Measurements from ENCODE around the gene LRRC7.

Gene LRRC7

DNA sequence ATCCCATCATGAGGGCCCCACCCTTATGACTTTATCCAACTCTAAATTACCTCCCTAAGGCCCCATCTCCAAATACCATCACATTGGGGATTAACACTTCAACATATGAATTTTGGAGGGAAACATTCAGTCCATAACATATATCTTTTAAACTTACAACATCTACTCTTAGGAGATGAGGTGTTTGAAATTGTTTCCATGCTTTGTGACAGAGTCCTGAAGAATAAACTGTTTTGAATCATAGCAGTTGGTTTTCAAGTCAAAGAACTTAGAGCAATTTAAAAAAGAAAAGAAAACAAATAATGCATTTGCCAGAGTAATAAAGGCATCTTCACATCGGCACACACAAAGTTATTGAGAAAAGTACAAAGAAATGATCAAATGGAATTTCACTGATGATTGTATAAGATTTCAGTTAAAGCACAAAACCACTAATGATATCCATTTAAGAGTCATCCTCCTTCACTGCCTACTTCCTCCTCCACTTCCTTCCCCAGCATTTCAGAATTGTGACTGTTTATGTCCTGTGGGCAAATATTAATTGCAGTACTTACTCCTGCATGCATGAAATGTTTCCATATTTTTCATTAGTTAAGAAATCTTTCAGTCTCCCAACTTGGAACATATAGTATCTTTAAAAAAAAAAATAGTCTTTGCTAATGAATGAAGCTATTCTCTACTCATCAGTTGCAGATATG is 435.6 kb downstream of the LRRC7 start:
- no peak overlapping the region for H4K8ac ChIP-seq (ENCODE audit: low read depth, low read length)
- H3K9me3 ChIP-seq (replicated peaks in 1 of 2; ENCODE audit: control insufficient read depth in 2 of 2, insufficient read depth in 1 of 2, low read depth in 1 of 2, low read length in 2 of 2): no peaks in the 10 kb centered on the region
- no peak overlapping the region for H3K4ac ChIP-seq (ENCODE audit: low read length)
- no CpG with 5 or more reads among the region's 1 CpG for WGBS, 2 donors (ENCODE audit: extremely low coverage in 2 of 2, insufficient read length in 2 of 2, insufficient replicate concordance in 1 of 2)
- no peak overlapping the region for H3K27ac ChIP-seq (replicated peaks; ENCODE audit: low read length)
- no peaks in the 10 kb centered on the region for H3K36me3 ChIP-seq (replicated peaks in 1 of 2; ENCODE audit: control insufficient read depth in 2 of 2, insufficient read depth in 2 of 2, low read length in 2 of 2)
- H2BK120ac ChIP-seq (ENCODE audit: low read depth, low read length): no peak overlapping the region
- H3K4me2 ChIP-seq (ENCODE audit: insufficient read depth, low read length, poor library complexity, severe bottlenecking): no peak overlapping the region
- no peak overlapping the region for H2AK5ac ChIP-seq (ENCODE audit: low read depth, low read length)
- H4K91ac ChIP-seq (ENCODE audit: low read depth, low read length, poor library complexity): no peak overlapping the region
- no peaks in the 10 kb centered on the region for H3K27me3 ChIP-seq (ENCODE audit: control insufficient read depth in 3 of 3, insufficient read depth in 3 of 3, low read depth in 1 of 3, low read length in 3 of 3)
- H3K23ac ChIP-seq (ENCODE audit: low read depth, low read length, poor library complexity): no peak overlapping the region
- H3K14ac ChIP-seq (ENCODE audit: low read length): no peak overlapping the region
- no peak for DNase-seq (ENCODE audit: low spot score)
- H3K9ac ChIP-seq (ENCODE audit: low read depth, low read length, poor library complexity): no peak overlapping the region
- H3K4me3 ChIP-seq (ENCODE audit: low read length in 2 of 2): no peak overlapping the region
- no peak overlapping the region for H3K18ac ChIP-seq (ENCODE audit: low read length)
- H3K79me1 ChIP-seq (ENCODE audit: low read depth, low read length): no peaks in the 10 kb centered on the region
- no peak overlapping the region for H2BK12ac ChIP-seq (ENCODE audit: low read length)
- no peak overlapping the region for H2BK5ac ChIP-seq (ENCODE audit: low read length)
- no peak overlapping the region for H2AFZ ChIP-seq (ENCODE audit: low read length)
- no peak overlapping the region for H2BK15ac ChIP-seq (ENCODE audit: low read length)
- H3K4me1 ChIP-seq (ENCODE audit: control insufficient read depth in 2 of 2, insufficient read depth in 1 of 2, low read depth in 1 of 2, low read length in 2 of 2): no peaks in the 10 kb centered on the region

DNA sequence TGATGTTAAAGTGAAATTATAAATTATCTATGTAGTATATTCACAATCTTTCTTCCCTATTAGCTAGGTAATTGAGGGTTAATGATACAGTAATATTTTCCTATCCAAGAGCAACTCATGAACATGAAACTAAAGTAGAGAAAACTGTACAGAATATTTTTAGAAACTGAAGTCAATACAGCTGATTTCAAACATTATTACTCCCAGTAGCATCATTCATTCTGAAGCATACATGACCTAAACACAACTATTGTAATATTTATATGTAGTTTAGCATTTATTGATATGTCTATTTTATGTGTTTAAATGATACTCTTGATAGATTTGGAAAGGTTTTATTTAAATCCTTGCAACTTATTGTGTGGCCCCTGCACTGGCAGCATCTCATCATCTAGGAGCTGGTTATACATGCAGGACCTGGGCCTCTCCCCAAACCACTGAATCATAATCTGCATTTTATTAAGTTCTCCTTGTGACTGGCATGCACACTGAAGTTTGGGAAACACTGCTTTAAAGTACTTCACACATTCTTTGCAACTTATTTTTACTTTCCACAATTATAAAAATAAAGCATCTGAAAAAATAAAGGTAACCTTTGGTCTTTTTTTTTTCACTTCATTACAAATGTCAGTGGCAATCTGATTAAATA is 437.8 kb downstream of the LRRC7 start:
- no peak overlapping the region for H4K8ac ChIP-seq (ENCODE audit: low read depth, low read length)
- H3K36me3 ChIP-seq (replicated peaks in 1 of 2; ENCODE audit: control insufficient read depth in 2 of 2, insufficient read depth in 2 of 2, low read length in 2 of 2): no peaks in the 10 kb centered on the region

DNA sequence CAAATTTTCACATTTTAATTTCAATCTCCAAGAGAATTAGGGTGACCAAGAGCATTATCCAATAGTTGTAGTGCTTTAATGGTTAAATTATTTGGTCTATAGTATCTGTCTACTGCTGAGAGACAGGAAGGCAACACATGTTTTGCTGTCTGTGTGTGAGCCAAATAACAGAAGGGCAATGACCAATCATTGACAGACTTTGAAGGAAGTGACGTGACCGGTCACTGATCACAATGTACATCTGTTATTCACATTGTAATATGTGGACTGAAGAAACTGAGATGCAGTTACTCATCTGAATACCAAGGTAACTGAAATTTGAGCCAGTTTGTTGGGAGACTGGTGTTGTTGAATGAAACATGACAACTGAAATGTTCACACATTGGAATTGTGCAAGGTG is 440.9 kb downstream of the LRRC7 start:
- H3K14ac ChIP-seq (ENCODE audit: low read length): no peak overlapping the region
- no peak for DNase-seq (ENCODE audit: low spot score)
- no peaks in the 10 kb centered on the region for H3K36me3 ChIP-seq (replicated peaks in 1 of 2; ENCODE audit: control insufficient read depth in 2 of 2, insufficient read depth in 2 of 2, low read length in 2 of 2)
- no peak overlapping the region for H2BK120ac ChIP-seq (ENCODE audit: low read depth, low read length)
- no peak overlapping the region for H3K9ac ChIP-seq (ENCODE audit: low read depth, low read length, poor library complexity)
- no peak overlapping the region for H3K4me3 ChIP-seq (ENCODE audit: low read length in 2 of 2)
- H4K8ac ChIP-seq (ENCODE audit: low read depth, low read length): no peak overlapping the region
- no peak overlapping the region for H2BK15ac ChIP-seq (ENCODE audit: low read length)
- no peaks in the 10 kb centered on the region for H3K9me3 ChIP-seq (replicated peaks in 1 of 2; ENCODE audit: control insufficient read depth in 2 of 2, insufficient read depth in 1 of 2, low read depth in 1 of 2, low read length in 2 of 2)
- H3K4me2 ChIP-seq (ENCODE audit: insufficient read depth, low read length, poor library complexity, severe bottlenecking): no peak overlapping the region
- H3K79me1 ChIP-seq (ENCODE audit: low read depth, low read length): no peaks in the 10 kb centered on the region
- H3K18ac ChIP-seq (ENCODE audit: low read length): no peak overlapping the region
- no peak overlapping the region for H4K91ac ChIP-seq (ENCODE audit: low read depth, low read length, poor library complexity)
- H3K4ac ChIP-seq (ENCODE audit: low read length): no peak overlapping the region
- H2AFZ ChIP-seq (ENCODE audit: low read length): peak overlapping the region; percentile 57
- no peak overlapping the region for H3K23ac ChIP-seq (ENCODE audit: low read depth, low read length, poor library complexity)
- no peaks in the 10 kb centered on the region for H3K27me3 ChIP-seq (ENCODE audit: control insufficient read depth in 3 of 3, insufficient read depth in 3 of 3, low read depth in 1 of 3, low read length in 3 of 3)
- H2BK5ac ChIP-seq (ENCODE audit: low read length): no peak overlapping the region
- H3K4me1 ChIP-seq (ENCODE audit: control insufficient read depth in 2 of 2, insufficient read depth in 1 of 2, low read depth in 1 of 2, low read length in 2 of 2): no peaks in the 10 kb centered on the region
- H2AK5ac ChIP-seq (ENCODE audit: low read depth, low read length): no peak overlapping the region
- H2BK12ac ChIP-seq (ENCODE audit: low read length): no peak overlapping the region
- H3K27ac ChIP-seq (replicated peaks; ENCODE audit: low read length): no peak overlapping the region
- no CpG with 5 or more reads among the region's 2 CpGs for WGBS, 2 donors (ENCODE audit: extremely low coverage in 2 of 2, insufficient read length in 2 of 2, insufficient replicate concordance in 1 of 2)

More for the DNA sequence above, 437.8 kb downstream of the LRRC7 start:
- no peak overlapping the region for H3K18ac ChIP-seq (ENCODE audit: low read length)
- no peak overlapping the region for H2AK5ac ChIP-seq (ENCODE audit: low read depth, low read length)
- no peak overlapping the region for H3K9ac ChIP-seq (ENCODE audit: low read depth, low read length, poor library complexity)
- no peak overlapping the region for H3K4ac ChIP-seq (ENCODE audit: low read length)
- no peak overlapping the region for H2BK12ac ChIP-seq (ENCODE audit: low read length)
- H3K27me3 ChIP-seq (ENCODE audit: control insufficient read depth in 3 of 3, insufficient read depth in 3 of 3, low read depth in 1 of 3, low read length in 3 of 3): no peaks in the 10 kb centered on the region
- no peak overlapping the region for H2BK15ac ChIP-seq (ENCODE audit: low read length)
- H3K4me1 ChIP-seq (ENCODE audit: control insufficient read depth in 2 of 2, insufficient read depth in 1 of 2, low read depth in 1 of 2, low read length in 2 of 2): no peaks in the 10 kb centered on the region
- no peaks in the 10 kb centered on the region for H3K9me3 ChIP-seq (replicated peaks in 1 of 2; ENCODE audit: control insufficient read depth in 2 of 2, insufficient read depth in 1 of 2, low read depth in 1 of 2, low read length in 2 of 2)
- H3K4me2 ChIP-seq (ENCODE audit: insufficient read depth, low read length, poor library complexity, severe bottlenecking): no peak overlapping the region
- H3K4me3 ChIP-seq (ENCODE audit: low read length in 2 of 2): no peak overlapping the region
- no peak overlapping the region for H3K23ac ChIP-seq (ENCODE audit: low read depth, low read length, poor library complexity)
- no peak overlapping the region for H2AFZ ChIP-seq (ENCODE audit: low read length)
- H2BK120ac ChIP-seq (ENCODE audit: low read depth, low read length): no peak overlapping the region
- no peaks in the 10 kb centered on the region for H3K79me1 ChIP-seq (ENCODE audit: low read depth, low read length)
- H2BK5ac ChIP-seq (ENCODE audit: low read length): no peak overlapping the region
- no peak for DNase-seq (ENCODE audit: low spot score)
- no peak overlapping the region for H3K27ac ChIP-seq (replicated peaks; ENCODE audit: low read length)
- no peak overlapping the region for H3K14ac ChIP-seq (ENCODE audit: low read length)
- no peak overlapping the region for H4K91ac ChIP-seq (ENCODE audit: low read depth, low read length, poor library complexity)

DNA sequence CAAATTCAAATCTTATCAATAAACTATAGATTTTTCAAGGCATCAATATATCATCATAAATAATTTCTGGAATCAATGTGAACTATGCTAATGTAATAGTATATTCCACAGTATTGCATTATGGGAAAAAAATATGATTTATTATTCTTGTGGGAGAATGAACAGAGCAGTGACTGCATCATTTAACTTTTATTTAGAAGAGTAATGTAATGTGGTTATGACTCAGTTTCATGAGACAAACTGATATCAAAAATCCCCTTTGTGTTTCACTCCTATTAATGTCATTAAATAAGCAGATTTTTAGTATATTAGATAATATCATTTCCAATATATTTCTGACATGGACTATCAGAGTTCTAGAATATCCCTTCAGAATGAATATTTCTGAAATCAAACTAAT is 450.0 kb downstream of the LRRC7 start:
- H3K4me2 ChIP-seq (ENCODE audit: insufficient read depth, low read length, poor library complexity, severe bottlenecking): no peak overlapping the region
- H3K4ac ChIP-seq (ENCODE audit: low read length): no peak overlapping the region
- no peak overlapping the region for H4K91ac ChIP-seq (ENCODE audit: low read depth, low read length, poor library complexity)
- H3K9me3 ChIP-seq (replicated peaks in 1 of 2; ENCODE audit: control insufficient read depth in 2 of 2, insufficient read depth in 1 of 2, low read depth in 1 of 2, low read length in 2 of 2): no peaks in the 10 kb centered on the region
- H3K14ac ChIP-seq (ENCODE audit: low read length): no peak overlapping the region
- H3K36me3 ChIP-seq (replicated peaks in 1 of 2; ENCODE audit: control insufficient read depth in 2 of 2, insufficient read depth in 2 of 2, low read length in 2 of 2): no peaks in the 10 kb centered on the region
- no peak overlapping the region for H2AK5ac ChIP-seq (ENCODE audit: low read depth, low read length)
- no peak for DNase-seq (ENCODE audit: low spot score)
- H2BK120ac ChIP-seq (ENCODE audit: low read depth, low read length): no peak overlapping the region
- no peak overlapping the region for H2AFZ ChIP-seq (ENCODE audit: low read length)
- no peaks in the 10 kb centered on the region for H3K79me1 ChIP-seq (ENCODE audit: low read depth, low read length)
- H2BK5ac ChIP-seq (ENCODE audit: low read length): no peak overlapping the region
- no peak overlapping the region for H3K4me3 ChIP-seq (ENCODE audit: low read length in 2 of 2)
- no peak overlapping the region for H2BK15ac ChIP-seq (ENCODE audit: low read length)
- H3K9ac ChIP-seq (ENCODE audit: low read depth, low read length, poor library complexity): no peak overlapping the region
- no peak overlapping the region for H2BK12ac ChIP-seq (ENCODE audit: low read length)
- H4K8ac ChIP-seq (ENCODE audit: low read depth, low read length): no peak overlapping the region
- no peak overlapping the region for H3K27ac ChIP-seq (replicated peaks; ENCODE audit: low read length)
- H3K27me3 ChIP-seq (ENCODE audit: control insufficient read depth in 3 of 3, insufficient read depth in 3 of 3, low read depth in 1 of 3, low read length in 3 of 3): no peaks in the 10 kb centered on the region
- H3K4me1 ChIP-seq (ENCODE audit: control insufficient read depth in 2 of 2, insufficient read depth in 1 of 2, low read depth in 1 of 2, low read length in 2 of 2): no peaks in the 10 kb centered on the region
- no peak overlapping the region for H3K23ac ChIP-seq (ENCODE audit: low read depth, low read length, poor library complexity)
- H3K18ac ChIP-seq (ENCODE audit: low read length): no peak overlapping the region

Data from neuronal stem cell (in vitro differentiated cells).